ENCODE measurements around the gene PLEKHG4.

Gene PLEKHG4

GRCh38 chr16:67326472-67327309 lies 47.4 kb downstream of the PLEKHG4 start, which contains the start of the genes KCTD19 and LRRC36:
TSS of gene KCTD19 (minus strand) at chr16:67326741. CDS start at chr16:67326707, 34 bp downstream.
TSS of gene LRRC36 (plus strand) at chr16:67326815. CDS start at chr16:67326863, 48 bp downstream.
- DNase-seq (ENCODE audit: low spot score), result peak; percentile 85
- FAIRE-seq, result no peak

GRCh38 chr16:67327743-67328142 lies 48.4 kb downstream of the PLEKHG4 start:
- DNase-seq (ENCODE audit: low spot score), result no peak
- no peak for FAIRE-seq

- DNase-seq (ENCODE audit: low spot score) (no peak), FAIRE-seq (no peak)
These were observed 50.6 kb downstream of the PLEKHG4 start for GRCh38 chr16:67329901-67330300.

- no peak for DNase-seq (ENCODE audit: low spot score)
- FAIRE-seq, result no peak
These were observed 54.0 kb downstream of the PLEKHG4 start for GRCh38 chr16:67333315-67333714.

- DNase-seq (ENCODE audit: low spot score), result no peak
- no peak for FAIRE-seq
These were observed 56.8 kb downstream of the PLEKHG4 start for GRCh38 chr16:67336116-67336515.

GRCh38 chr16:67336648-67337047 lies 57.3 kb downstream of the PLEKHG4 start:
- DNase-seq (ENCODE audit: low spot score) (no peak), FAIRE-seq (no peak)

Measured in urothelium cell line (cell line).